Hepatocyte (in vitro differentiated cells): Measurements from ENCODE around the gene SH3BP1. TPM values are rescaled to one million over a fixed set of nuclear protein-coding genes. Genes with fewer than 3 reads are reported as not detected.

Experiments used
- DNase-seq: peaks from one replicate; pipeline ENCODE4 v3.0.0-alpha.2; 2016; ENCODE audit warnings: low spot score
- H2AFZ ChIP-seq: fragments of 200-600 bp; sonication (generic); 2 replicates; pipeline ENCODE4 v1.6.0; 2016; ENCODE audit warnings: antibody characterized with exemption, mild to moderate bottlenecking
- H3K27ac ChIP-seq: fragments of 200-600 bp; sonication (generic); 2 replicates; pipeline ENCODE4 v1.5.1; 2016; ENCODE audit warnings: mild to moderate bottlenecking
- H3K27me3 ChIP-seq: fragments of 200-600 bp; sonication (generic); 2 replicates; pipeline ENCODE4 v1.6.1; 2016
- H3K36me3 ChIP-seq: fragments of 200-600 bp; sonication (generic); replicated peaks from 2 replicates; pipeline ENCODE4 v1.5.1; 2016; ENCODE audit warnings: low read depth; ENCODE audit not compliant: insufficient read depth
- H3K4me1 ChIP-seq: fragments of 200-600 bp; sonication (generic); 2 replicates; pipeline ENCODE4 v1.5.1; 2016; ENCODE audit warnings: mild to moderate bottlenecking, moderate library complexity; ENCODE audit not compliant: insufficient read depth
- H3K4me2 ChIP-seq: fragments of 200-600 bp; sonication (generic); 2 replicates; pipeline ENCODE4 v1.6.0; 2016
- H3K4me3 ChIP-seq: fragments of 200-600 bp; sonication (generic); 2 replicates; pipeline ENCODE4 v1.5.1; 2016; ENCODE audit warnings: mild to moderate bottlenecking
- H3K79me2 ChIP-seq: fragments of 200-600 bp; sonication (generic); 2 replicates; pipeline ENCODE4 v1.6.0; 2017; ENCODE audit warnings: mild to moderate bottlenecking
- H3K9me2 ChIP-seq: fragments of 200-600 bp; sonication (generic); replicated peaks from 2 replicates; pipeline ENCODE4 v1.6.0; 2017; ENCODE audit warnings: mild to moderate bottlenecking; ENCODE audit not compliant: insufficient read depth
- H3K9me3 ChIP-seq: fragments of 200-600 bp; sonication (generic); 2 replicates; pipeline ENCODE4 v1.5.1; 2016; ENCODE audit warnings: low read depth, mild to moderate bottlenecking
- H4K20me1 ChIP-seq: fragments of 200-600 bp; sonication (generic); 2 replicates; pipeline ENCODE4 v1.6.0; 2016; ENCODE audit warnings: mild to moderate bottlenecking; ENCODE audit not compliant: insufficient read depth, poor library complexity, severe bottlenecking
- CTCF ChIP-seq: fragments of 200-600 bp; sonication (generic); IDR thresholded peaks from 2 replicates; pipeline ENCODE4 v1.5.1; 2016; ENCODE audit warnings: antibody characterized with exemption, mild to moderate bottlenecking; ENCODE audit not compliant: poor library complexity
- EZH2 ChIP-seq: fragments of 200-600 bp; sonication (generic); IDR thresholded peaks from 2 replicates; pipeline ENCODE4 v1.6.1; 2016; ENCODE audit warnings: antibody characterized with exemption, mild to moderate bottlenecking, borderline replicate concordance
- EZH2phosphoT487 ChIP-seq: fragments of 200-600 bp; sonication (generic); IDR thresholded peaks from one replicate; pipeline ENCODE4 v1.6.1; 2018; ENCODE audit warnings: antibody characterized with exemption, mild to moderate bottlenecking, low read depth, moderate library complexity; ENCODE audit not compliant: unreplicated experiment, severe bottlenecking
- WGBS: methylation state at CpG from one replicate; pipeline ENCODE4 v1.1.6; 2016; ENCODE audit warnings: low lambda C conversion rate; ENCODE audit errors: missing lambda C conversion rate; 5-methylcytosine and 5-hydroxymethylcytosine counted together
- polyA plus RNA-seq: library from polyadenylated mRNA; unstranded; fragments of >200 nt; fragmentation: Nextera tagmentation; extraction: Ambion mirVana; gene quantifications from 2 replicates; pipeline ENCODE4 v1.2.1, GENCODE V29; 2016
- total RNA-seq: library from RNA; depleted of rRNA; stranded (reverse); fragments of >200 nt; gene quantifications from 2 replicates; pipeline ENCODE4 v1.2.3, GENCODE V29; 2014

SH3BP1 gene
- total and polyA plus RNA-seq, 2 experiments from 2014 or later = 12.3 to 14.0 TPM

GRCh38 chr22:37647317-37647716, 7.8 kb downstream of the SH3BP1 start:
- Histone ChIP-seq H2AFZ (no peak overlapping the region), H3K27ac (no peak overlapping the region), H3K9me2 (no peaks in the 10 kb centered on the region), H3K4me3 (no peak overlapping the region), H3K36me3 (no peaks in the 10 kb centered on the region), H3K4me1 (no peaks in the 10 kb centered on the region), H3K9me3 (no peaks in the 10 kb centered on the region), H4K20me1 (no peaks in the 10 kb centered on the region), H3K4me2 (no peak overlapping the region), H3K27me3 (no peaks in the 10 kb centered on the region), H3K79me2 (peaks cover 4% of the 10 kb centered on the region)
- WGBS = 91% methylated on average over 9 of the region's 9 CpGs
- no peak for DNase-seq
- no peak for TF ChIP-seq EZH2phosphoT487
- no peak for TF ChIP-seq CTCF
- TF ChIP-seq EZH2 = no peak

- Histone ChIP-seq H3K4me2 (no peak overlapping the region), H3K4me1 (no peaks in the 10 kb centered on the region), H3K27me3 (no peaks in the 10 kb centered on the region), H3K27ac (no peak overlapping the region), H3K9me3 (no peaks in the 10 kb centered on the region), H3K4me3 (no peak overlapping the region), H2AFZ (no peak overlapping the region), H4K20me1 (no peaks in the 10 kb centered on the region), H3K9me2 (no peaks in the 10 kb centered on the region), H3K79me2 (peaks cover 4% of the 10 kb centered on the region), H3K36me3 (no peaks in the 10 kb centered on the region)
- WGBS = 93% methylated on average over 9 of the region's 9 CpGs
- TF ChIP-seq EZH2phosphoT487 (no peak), CTCF (no peak), EZH2 (no peak)
- no peak for DNase-seq
These were observed 8.5 kb downstream of the SH3BP1 start for GRCh38 chr22:37647928-37648327.

- no peak overlapping the region for H3K27ac ChIP-seq
- no peaks in the 10 kb centered on the region for H4K20me1 ChIP-seq
- H3K4me3 ChIP-seq = no peak overlapping the region
- H2AFZ ChIP-seq = no peak overlapping the region
- no peak for DNase-seq
- H3K4me2 ChIP-seq = no peak overlapping the region
- H3K27me3 ChIP-seq = no peaks in the 10 kb centered on the region
- TF ChIP-seq EZH2phosphoT487 (no peak), CTCF (no peak), EZH2 (no peak)
- H3K9me3 ChIP-seq = no peaks in the 10 kb centered on the region
- H3K36me3 ChIP-seq = no peaks in the 10 kb centered on the region
- H3K9me2 ChIP-seq = no peaks in the 10 kb centered on the region
- 97% methylated on average over 17 of the region's 17 CpGs for WGBS
- peaks cover 2% of the 10 kb centered on the region for H3K4me1 ChIP-seq
- H3K79me2 ChIP-seq = no peaks in the 10 kb centered on the region
These were observed 11.1 kb downstream of the SH3BP1 start for GRCh38 chr22:37650463-37651136.
